SJSA1 (cell line): ENCODE measurements around the gene ZSCAN22. TPM values are rescaled to one million over a fixed set of nuclear protein-coding genes. Genes with fewer than 3 reads are reported as not detected.
"Not testable (repeated sequence)": the region's sequence is repeated elsewhere in the genome, so short reads cannot be mapped to it uniquely, and the experiment has no call there.

Source experiments
- DNase-seq, 2 experiments: peaks; one replicate each; pipeline ENCODE4 v3.0.0-alpha.2; 2015 to 2020; ENCODE audit warnings: low spot score in 2 of 2, low read depth in 1 of 2
- H3K27ac ChIP-seq: fragments of 250-450 bp; sonication (Bioruptor Pico); 2 replicates; pipeline ENCODE4 v1.5.1; 2020; ENCODE audit warnings: mild to moderate bottlenecking, moderate library complexity
- H3K27me3 ChIP-seq: fragments of 250-450 bp; sonication (Bioruptor Pico); replicated peaks from 2 replicates; pipeline ENCODE4 v1.5.1; 2020; ENCODE audit warnings: mild to moderate bottlenecking, moderate library complexity
- H3K36me3 ChIP-seq: fragments of 250-450 bp; sonication (Bioruptor Pico); 2 replicates; pipeline ENCODE4 v1.5.1; 2020; ENCODE audit warnings: mild to moderate bottlenecking
- H3K4me1 ChIP-seq: fragments of 250-450 bp; sonication (Bioruptor Pico); replicated peaks from 2 replicates; pipeline ENCODE4 v1.6.1; 2021; ENCODE audit warnings: mild to moderate bottlenecking
- H3K4me3 ChIP-seq: fragments of 250-450 bp; sonication (Bioruptor Pico); 2 replicates; pipeline ENCODE4 v1.5.1; 2020; ENCODE audit warnings: mild to moderate bottlenecking
- H3K9me3 ChIP-seq: fragments of 250-450 bp; sonication (Bioruptor Pico); replicated peaks from 2 replicates; pipeline ENCODE4 v1.5.1; 2020; ENCODE audit warnings: mild to moderate bottlenecking
- total RNA-seq: library from RNA; depleted of rRNA; stranded (reverse); fragments of >200 nt; shearing (Covaris generic); gene quantifications from 2 replicates; pipeline ENCODE4 v1.2.3, GENCODE V29; 2014

The ZSCAN22 gene
- total RNA-seq, 1 experiment from 2014 or later = 3.2 TPM

DNA sequence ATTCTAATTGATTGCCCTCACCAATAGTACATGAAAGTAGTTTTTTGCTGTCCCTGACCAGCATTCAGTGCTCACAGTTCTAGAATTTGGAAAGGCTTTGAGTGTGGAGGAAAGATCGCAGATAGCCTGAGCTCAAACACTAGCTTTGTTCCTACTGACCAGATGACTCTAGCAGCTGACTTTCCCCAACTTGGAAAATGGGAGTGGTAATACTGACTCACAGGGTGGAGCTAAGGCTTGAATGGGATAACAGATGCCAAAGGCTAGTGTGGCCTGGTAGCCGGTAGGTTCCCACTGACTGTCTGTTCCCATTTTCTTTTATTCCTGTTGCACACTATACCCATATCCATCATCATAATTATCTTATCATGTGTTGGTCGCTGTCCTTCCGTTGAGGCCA lies 3.7 kb downstream of the ZSCAN22 start:
- no peak overlapping the region for H3K27ac ChIP-seq
- no peaks in the 10 kb centered on the region for H3K27me3 ChIP-seq
- H3K4me1 ChIP-seq = peaks cover 11% of the 10 kb centered on the region
- H3K4me3 ChIP-seq = no peak overlapping the region
- peaks cover 5% of the 10 kb centered on the region; the same call in 1 of the 2 replicates for H3K36me3 ChIP-seq
- DNase-seq = no peak
- no peaks in the 10 kb centered on the region for H3K9me3 ChIP-seq

- H3K27me3 ChIP-seq = no peaks in the 10 kb centered on the region
- no peak overlapping the region for H3K4me3 ChIP-seq
- H3K4me1 ChIP-seq = peaks cover 7% of the 10 kb centered on the region
Measured at GRCh38 chr19:58332697-58333096, 5.9 kb downstream of the ZSCAN22 start.

GRCh38 chr19:58334691-58335249 lies 8.0 kb downstream of the ZSCAN22 start:
- peaks cover 38% of the 10 kb centered on the region for H3K36me3 ChIP-seq
- peaks cover 10% of the 10 kb centered on the region; the same call in 1 of the 2 replicates for H3K9me3 ChIP-seq
- H3K27me3 ChIP-seq = no peaks in the 10 kb centered on the region
- no peak for DNase-seq
- no peaks in the 10 kb centered on the region for H3K4me1 ChIP-seq
- H3K27ac ChIP-seq = no peak overlapping the region
- no peak overlapping the region for H3K4me3 ChIP-seq

More at GRCh38 chr19:58332697-58333096, 5.9 kb downstream of the ZSCAN22 start:
- Histone ChIP-seq H3K27ac (no peak overlapping the region), H3K36me3 (peaks cover 18% of the 10 kb centered on the region), H3K9me3 (no peaks in the 10 kb centered on the region)
- no peak for DNase-seq

- no peak overlapping the region for H3K27ac ChIP-seq
- peaks cover 40% of the 10 kb centered on the region for H3K36me3 ChIP-seq
- H3K4me1 ChIP-seq = no peaks in the 10 kb centered on the region
- no peaks in the 10 kb centered on the region for H3K27me3 ChIP-seq
- no peak overlapping the region for H3K4me3 ChIP-seq
- H3K9me3 ChIP-seq = peaks cover 10% of the 10 kb centered on the region; the same call in 1 of the 2 replicates
- no peak for DNase-seq
Measured at GRCh38 chr19:58335630-58336029, 8.8 kb downstream of the ZSCAN22 start.

- H3K36me3 ChIP-seq = peaks cover 44% of the 10 kb centered on the region
- no peak overlapping the region for H3K4me3 ChIP-seq
Measured at GRCh38 chr19:58336216-58336615, 9.4 kb downstream of the ZSCAN22 start.

GRCh38 chr19:58336820-58337219 lies 10.0 kb downstream of the ZSCAN22 start:
- Histone ChIP-seq H3K36me3 (peaks cover 46% of the 10 kb centered on the region), H3K9me3 (peaks cover 10% of the 10 kb centered on the region; the same call in 1 of the 2 replicates), H3K27ac (no peak overlapping the region), H3K4me3 (no peak overlapping the region), H3K27me3 (no peaks in the 10 kb centered on the region), H3K4me1 (no peaks in the 10 kb centered on the region)
- no peak for DNase-seq

More at GRCh38 chr19:58336216-58336615, 9.4 kb downstream of the ZSCAN22 start:
- H3K27me3 ChIP-seq = no peaks in the 10 kb centered on the region
- H3K4me1 ChIP-seq = no peaks in the 10 kb centered on the region
- H3K9me3 ChIP-seq = peaks cover 10% of the 10 kb centered on the region; the same call in 1 of the 2 replicates
- no peak for DNase-seq
- H3K27ac ChIP-seq = no peak overlapping the region

DNA sequence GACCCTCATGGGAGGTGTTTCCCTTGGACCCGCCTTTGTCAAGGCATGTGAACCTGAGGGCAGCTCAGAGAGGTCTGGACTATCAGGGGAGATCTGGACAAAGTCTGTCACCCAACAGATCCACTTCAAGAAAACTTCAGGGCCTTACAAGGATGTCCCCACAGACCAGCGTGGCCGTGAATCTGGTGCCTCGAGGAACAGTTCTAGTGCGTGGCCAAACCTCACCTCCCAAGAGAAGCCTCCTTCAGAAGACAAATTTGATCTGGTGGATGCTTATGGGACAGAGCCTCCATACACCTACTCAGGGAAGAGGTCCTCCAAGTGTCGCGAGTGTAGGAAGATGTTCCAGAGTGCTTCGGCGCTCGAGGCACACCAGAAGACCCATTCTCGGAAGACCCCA lies 11.5 kb downstream of the ZSCAN22 start:
- peaks cover 10% of the 10 kb centered on the region; the same call in 1 of the 2 replicates for H3K9me3 ChIP-seq
- no peak overlapping the region for H3K27ac ChIP-seq
- no peaks in the 10 kb centered on the region for H3K4me1 ChIP-seq
- no peak for DNase-seq
- no peaks in the 10 kb centered on the region for H3K27me3 ChIP-seq
- no peak overlapping the region for H3K4me3 ChIP-seq
- H3K36me3 ChIP-seq = peaks cover 52% of the 10 kb centered on the region

- Histone ChIP-seq H3K27me3 (no peaks in the 10 kb centered on the region), H3K4me3 (no peak overlapping the region), H3K27ac (no peak overlapping the region), H3K9me3 (peaks cover 10% of the 10 kb centered on the region; the same call in 1 of the 2 replicates), H3K4me1 (no peaks in the 10 kb centered on the region), H3K36me3 (peaks cover 52% of the 10 kb centered on the region)
- no peak for DNase-seq
Measured at GRCh38 chr19:58338825-58339558, 12.2 kb downstream of the ZSCAN22 start.

- no peak for DNase-seq
- H3K27me3 ChIP-seq = no peaks in the 10 kb centered on the region
- no peak overlapping the region for H3K4me3 ChIP-seq
- H3K27ac ChIP-seq = no peak overlapping the region
- H3K36me3 ChIP-seq = peaks cover 16% of the 10 kb centered on the region
- H3K9me3 ChIP-seq = no peaks in the 10 kb centered on the region
- H3K4me1 ChIP-seq = peaks cover 14% of the 10 kb centered on the region
Measured at GRCh38 chr19:58345558-58345957, 18.8 kb downstream of the ZSCAN22 start.

DNA sequence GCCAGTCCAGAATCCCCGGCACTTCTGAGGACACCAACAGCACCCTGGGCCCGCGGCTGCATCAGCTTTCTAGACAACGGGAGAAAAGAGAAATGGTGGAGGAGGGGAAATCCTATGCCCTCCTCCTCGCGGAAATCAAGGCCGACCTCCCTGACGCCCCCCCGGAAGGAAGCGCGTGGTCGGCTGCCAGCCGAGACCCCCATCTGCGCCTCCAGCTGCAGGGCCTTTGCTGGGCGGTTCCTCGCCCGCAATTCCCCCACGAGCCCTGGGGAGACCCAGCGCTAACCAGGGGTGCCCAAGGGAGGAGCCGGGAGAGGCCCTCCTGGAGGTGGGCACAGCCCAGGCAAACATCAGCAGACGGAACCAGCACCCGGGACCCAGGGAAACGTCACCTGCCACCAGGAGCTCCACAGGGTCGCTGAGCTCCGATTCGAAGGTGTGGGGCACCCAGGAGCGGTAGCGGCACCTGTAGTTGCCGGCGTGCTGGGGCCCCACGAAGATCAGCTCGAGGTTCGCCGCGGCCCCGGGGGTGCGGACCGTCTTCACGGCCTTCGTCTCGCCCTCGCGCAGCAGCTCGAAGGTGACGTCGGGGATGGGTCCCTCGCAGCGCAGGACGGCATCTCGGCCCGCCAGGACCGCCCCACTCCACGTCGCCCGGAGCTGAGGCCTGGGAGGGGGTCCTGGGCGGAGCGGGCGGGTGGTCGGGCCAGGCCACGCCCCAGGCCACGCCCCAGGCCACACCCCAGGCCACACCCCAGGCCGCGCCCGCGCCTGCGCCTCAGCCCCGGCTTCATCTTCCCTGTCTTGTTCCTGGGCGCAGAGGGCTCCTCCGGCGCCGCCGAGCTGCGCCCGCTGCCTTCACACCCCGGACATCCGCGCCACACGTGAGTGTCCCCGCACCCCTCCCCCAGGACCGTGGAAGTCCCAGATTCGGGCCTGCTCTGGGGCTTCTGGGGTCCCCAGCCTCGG lies 20.5 kb downstream of the ZSCAN22 start:
- H3K36me3 ChIP-seq = peaks cover 20% of the 10 kb centered on the region
- no peaks in the 10 kb centered on the region for H3K27me3 ChIP-seq
- peak overlapping the region; percentile 65 for H3K4me3 ChIP-seq
- DNase-seq = peak; percentile 80 to 81
- H3K9me3 ChIP-seq = no peaks in the 10 kb centered on the region
- H3K27ac ChIP-seq = no peak overlapping the region
- H3K4me1 ChIP-seq = peaks cover 14% of the 10 kb centered on the region

GRCh38 chr19:58348080-58348479 lies 21.3 kb downstream of the ZSCAN22 start:
- Histone ChIP-seq H3K4me1 (peaks cover 14% of the 10 kb centered on the region), H3K4me3 (peak overlapping the region; percentile 65), H3K36me3 (peaks cover 19% of the 10 kb centered on the region)
- H3K27ac ChIP-seq, H3K9me3 ChIP-seq, DNase-seq, H3K27me3 ChIP-seq: not testable (repeated sequence)

- Histone ChIP-seq H3K4me3 (no peak overlapping the region), H3K9me3 (no peaks in the 10 kb centered on the region), H3K27ac (no peak overlapping the region), H3K27me3 (no peaks in the 10 kb centered on the region), H3K4me1 (peaks cover 14% of the 10 kb centered on the region), H3K36me3 (peaks cover 19% of the 10 kb centered on the region)
- no peak for DNase-seq
Measured at GRCh38 chr19:58349590-58349989, 22.8 kb downstream of the ZSCAN22 start.

DNA sequence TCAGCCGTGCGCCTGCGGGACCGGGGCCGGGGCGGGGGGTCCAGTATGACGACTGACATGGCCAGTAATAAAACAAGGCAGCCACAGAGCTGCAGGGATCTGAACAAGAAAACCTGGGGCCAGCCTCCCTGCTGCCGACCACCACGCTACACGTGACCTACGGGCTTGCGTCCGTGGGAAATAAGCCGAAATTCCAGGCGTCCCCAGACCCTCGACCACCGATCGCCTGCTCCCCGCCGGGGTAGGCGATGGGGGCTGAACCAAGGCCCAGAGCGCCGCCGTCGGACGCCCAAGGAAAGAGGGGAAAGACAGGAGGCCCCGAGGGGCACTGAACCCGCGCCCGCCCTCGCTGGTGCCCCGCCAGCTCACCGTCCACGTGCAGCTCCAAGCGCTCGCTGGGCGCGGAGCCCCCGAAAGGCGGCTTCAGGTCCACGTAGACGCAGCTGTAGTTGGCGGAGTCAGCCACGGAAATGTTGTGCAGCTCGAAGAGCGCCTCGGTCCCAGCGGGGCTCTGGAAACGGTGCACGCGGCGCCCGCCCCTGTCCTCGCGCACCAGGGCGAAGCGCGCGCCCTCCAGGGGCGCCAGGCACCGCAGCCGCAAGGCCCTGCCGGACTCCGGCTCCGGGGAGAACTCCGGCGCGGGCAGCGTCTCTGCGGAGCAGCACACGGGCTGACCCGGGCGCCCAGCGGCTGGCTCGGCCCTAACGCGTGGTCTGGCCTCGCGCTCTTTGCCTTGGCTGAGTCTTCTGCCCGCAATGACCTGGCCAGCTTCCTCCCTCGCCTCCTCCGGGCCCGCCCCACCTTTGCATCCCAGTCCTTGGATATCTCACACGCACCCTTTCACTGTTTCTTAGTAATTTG lies 23.4 kb downstream of the ZSCAN22 start:
- no peaks in the 10 kb centered on the region for H3K27me3 ChIP-seq
- DNase-seq = no peak
- H3K9me3 ChIP-seq = no peaks in the 10 kb centered on the region
- H3K36me3 ChIP-seq = peaks cover 19% of the 10 kb centered on the region
- no peak overlapping the region for H3K4me3 ChIP-seq
- H3K27ac ChIP-seq = no peak overlapping the region
- peaks cover 14% of the 10 kb centered on the region for H3K4me1 ChIP-seq
